Activated T-cell treated with anti-CD3 and anti-CD28 coated beads, Interleukin-2, amount 50 U/mL, for 1 hour (primary cell): Measurements from ENCODE around the gene TRIM39.
"Not testable (repeated sequence)": the region's sequence is repeated elsewhere in the genome, so short reads cannot be mapped to it uniquely, and the experiment has no call there.

Experiments used
- DNase-seq: peaks from one replicate; pipeline ENCODE4 v3.0.0-alpha.2; 2020

The TRIM39 gene

DNA sequence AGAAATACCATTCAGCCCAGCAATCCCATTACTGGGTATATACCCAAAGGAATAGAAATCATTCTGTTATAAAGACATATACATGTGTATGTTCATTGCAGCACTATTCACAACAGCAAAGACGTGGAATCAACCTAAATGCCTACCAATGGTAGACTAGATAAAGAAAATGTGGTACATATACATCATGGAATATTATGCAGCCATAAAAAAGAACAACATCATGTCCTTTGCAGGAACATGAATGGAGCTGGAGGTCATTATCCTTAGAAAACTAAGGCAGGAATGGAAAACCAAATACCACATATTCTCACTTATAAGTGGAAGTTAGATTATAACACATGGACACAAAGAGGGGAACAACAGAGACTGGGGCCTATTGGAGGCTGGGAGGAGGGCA is 42.6 kb downstream of the TRIM39 start:
- DNase-seq, result not testable (repeated sequence)

DNA sequence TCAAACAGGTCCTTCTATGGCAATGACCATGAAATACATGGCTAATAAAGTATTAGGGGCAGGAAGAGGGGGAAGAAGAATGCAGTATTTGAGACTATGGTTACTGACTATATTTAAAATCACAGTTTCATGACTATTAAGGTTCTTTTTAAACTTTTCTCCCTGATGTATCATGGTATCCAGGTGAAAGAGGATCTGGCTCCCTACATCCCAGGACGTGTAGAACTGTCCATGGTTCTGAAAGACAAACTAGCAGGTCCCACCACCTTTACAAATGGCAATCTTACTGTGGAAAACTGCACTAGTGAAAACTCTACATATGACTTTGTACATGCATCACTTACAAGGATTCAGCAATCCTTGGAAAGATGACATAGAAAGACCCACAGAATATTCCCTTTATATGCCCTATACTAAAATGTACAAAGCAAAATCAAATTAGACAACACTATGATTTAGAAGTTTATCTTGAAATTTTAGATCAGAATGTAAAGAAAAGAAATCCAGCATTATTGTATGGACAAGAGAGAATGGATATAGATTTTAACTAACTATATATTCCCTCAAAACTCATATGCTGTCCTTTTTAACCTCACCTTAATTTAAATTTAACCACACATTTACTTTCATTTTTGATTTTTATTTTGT is 51.7 kb downstream of the TRIM39 start:
- no peak for DNase-seq

- no peak for DNase-seq
Observed at GRCh38 chr6:30380464-30380863, 53.7 kb downstream of the TRIM39 start.

DNA sequence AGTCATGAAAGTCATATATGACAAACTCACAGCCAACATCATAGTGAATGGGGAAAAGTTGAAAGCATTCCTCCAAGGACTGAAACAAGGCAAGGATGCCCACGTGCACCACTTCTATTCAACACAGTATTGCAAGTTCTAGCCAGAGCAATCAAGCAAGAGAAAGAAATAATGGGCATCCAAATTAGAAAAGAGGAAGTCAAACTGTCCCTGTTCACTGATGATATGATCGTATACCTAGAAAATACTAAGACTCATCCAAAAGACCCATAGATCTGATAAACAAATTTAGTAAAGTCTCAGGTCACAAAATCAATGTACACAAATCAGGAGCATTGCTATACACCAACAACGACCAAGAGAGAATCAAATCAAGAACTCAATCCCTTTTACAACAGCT is 59.4 kb downstream of the TRIM39 start:
- DNase-seq, result no peak

DNA sequence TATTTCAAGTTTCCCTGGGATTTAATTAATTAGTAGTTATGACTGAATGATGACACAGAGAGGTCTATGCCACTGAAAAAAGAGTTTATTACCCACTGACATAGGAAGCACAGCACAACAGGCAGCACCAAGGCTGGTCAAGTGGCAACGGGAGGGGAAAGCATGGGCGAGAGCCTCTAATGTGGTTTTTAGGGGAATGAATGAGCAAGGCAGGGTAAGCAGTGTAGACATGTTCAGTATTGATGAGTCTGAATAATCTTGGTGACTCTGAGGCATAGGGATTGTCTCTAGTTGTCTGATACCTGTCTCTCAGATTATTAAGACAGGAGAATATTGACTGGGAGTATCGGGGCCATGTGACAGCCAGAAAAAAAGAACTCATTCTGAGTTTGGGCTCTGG is 64.5 kb downstream of the TRIM39 start:
- no peak for DNase-seq
